HG02623 (cell line): ENCODE results near the gene DVL3.

ENCODE experiments used
- ATAC-seq: cut with Tn5 transposase; IDR thresholded peaks from one replicate; pipeline ENCODE4 v1.9.1; 2021; ENCODE audit warnings: moderate library complexity; ENCODE audit not compliant: unreplicated experiment

The DVL3 gene

DNA sequence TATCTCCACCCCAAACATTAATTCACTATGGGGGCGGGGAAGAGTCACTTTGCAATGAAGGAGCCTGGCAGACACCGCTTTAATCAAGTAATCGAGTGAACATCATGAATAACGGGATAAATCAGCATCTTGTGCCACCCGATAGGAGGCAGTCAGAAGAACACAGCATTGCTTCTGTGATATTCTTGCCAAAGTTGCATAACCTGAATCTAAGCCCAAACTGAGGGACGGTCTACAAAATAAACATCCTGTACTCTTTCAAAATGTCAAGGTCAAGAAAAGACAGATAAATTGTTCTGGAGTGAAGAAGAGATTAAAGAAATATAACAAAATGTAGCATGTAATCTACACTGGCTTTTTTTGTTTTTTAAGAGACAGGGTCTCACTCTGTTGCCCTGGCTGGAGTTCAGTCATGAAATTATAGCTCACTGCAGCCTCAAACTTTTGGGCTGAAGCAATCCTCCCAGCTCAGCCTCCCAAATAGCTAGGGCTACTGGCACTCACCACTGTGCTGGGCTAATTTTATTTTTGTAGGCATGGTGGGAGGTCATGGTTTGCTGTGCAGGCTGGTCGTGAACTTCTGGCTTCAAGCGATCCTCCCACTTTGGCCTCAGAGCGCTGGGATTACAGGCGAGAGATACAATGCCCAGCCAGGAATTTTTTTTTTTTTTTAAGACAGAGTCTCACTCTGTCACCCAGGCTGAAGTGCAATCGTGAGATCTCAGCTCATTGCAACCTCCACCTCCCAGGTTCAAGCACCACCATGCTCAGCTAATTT is 54.2 kb downstream of the DVL3 start:
- ATAC-seq = no peak

- no peak for ATAC-seq
These were observed 56.1 kb downstream of the DVL3 start for GRCh38 chr3:184211297-184211696.

- no peak for ATAC-seq
These were observed 56.5 kb downstream of the DVL3 start for GRCh38 chr3:184211718-184212117.

GRCh38 chr3:184218814-184219213 is 63.6 kb downstream of the DVL3 start:
- ATAC-seq = no peak

DNA sequence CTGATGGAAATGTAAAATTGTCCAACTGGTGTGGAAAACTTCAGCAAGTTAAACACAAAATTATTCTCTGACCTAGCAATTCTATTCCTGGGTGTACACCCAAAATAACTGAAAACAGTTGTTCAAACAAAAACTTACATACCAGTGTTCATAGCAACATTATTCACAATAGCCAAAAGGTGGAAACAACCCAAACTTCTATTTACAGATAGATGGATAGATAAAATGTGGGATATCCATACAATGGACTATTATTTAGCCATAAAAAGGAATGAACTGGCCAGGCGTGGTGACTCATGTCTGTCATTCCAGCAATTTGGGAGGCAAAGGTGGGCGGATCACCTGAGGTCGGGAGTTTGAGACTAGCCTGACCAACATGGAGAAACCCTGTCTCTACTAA is 67.3 kb downstream of the DVL3 start:
- ATAC-seq = no peak
